WTC11 (cell line): ENCODE data around the gene NUP35. TPM values are rescaled to one million over a fixed set of nuclear protein-coding genes. Genes with fewer than 3 reads are reported as not detected.
"Not testable (repeated sequence)": the region's sequence is repeated elsewhere in the genome, so short reads cannot be mapped to it uniquely, and the experiment has no call there.

ENCODE experiments used
- ATAC-seq: fragments of 200-7000 bp; cut with Tn5 transposase; 2 replicates; pipeline ENCODE4 v1.10.0; 2021; ENCODE audit warnings: mild to moderate bottlenecking, moderate library complexity
- CTCF ChIA-PET: fragments of 300-600 bp; sonication (Branson Sonifier 250); formaldehyde crosslinking; loops from one replicate; lab custom pipeline; 2021; ENCODE audit warnings: antibody characterized with exemption; lab: Charles Lee
- POLR2A ChIA-PET: fragments of 350-600 bp; sonication (Branson Sonifier 250); formaldehyde crosslinking; loops from one replicate; lab custom pipeline; 2021; ENCODE audit warnings: antibody characterized with exemption; lab: Charles Lee
- DNase-seq: peaks from one replicate; pipeline ENCODE4 v3.0.0; 2021; ENCODE audit warnings: low spot score
- H3K27ac Mint-ChIP-seq: 2 replicates; pipeline ENCODE4 v1.8.0; 2021; ENCODE audit warnings: mixed read lengths
- H3K27me3 Mint-ChIP-seq: 2 replicates; pipeline ENCODE4 v1.8.0; 2021; ENCODE audit warnings: low read depth, mild to moderate bottlenecking, moderate library complexity, mixed read lengths
- H3K36me3 Mint-ChIP-seq: 2 replicates; pipeline ENCODE4 v1.8.0; 2021; ENCODE audit warnings: mixed read lengths
- H3K4me1 Mint-ChIP-seq: 2 replicates; pipeline ENCODE4 v1.8.0; 2022; ENCODE audit warnings: mixed read lengths
- H3K4me3 Mint-ChIP-seq: 2 replicates; pipeline ENCODE4 v1.8.0; 2021; ENCODE audit warnings: mild to moderate bottlenecking, moderate library complexity, mixed read lengths
- H3K9me3 Mint-ChIP-seq: 2 replicates; pipeline ENCODE4 v1.8.0; 2021; ENCODE audit warnings: mixed read lengths
- ATF1 ChIP-seq: sonication (generic); formaldehyde crosslinking; IDR thresholded peaks from 2 replicates; pipeline ENCODE4 v1.8.1; 2023; ENCODE audit warnings: mild to moderate bottlenecking, moderate library complexity, missing genetic modification reagents
- CREB1 ChIP-seq: sonication (generic); formaldehyde crosslinking; IDR thresholded peaks from 2 replicates; pipeline ENCODE4 v1.8.0; 2023; ENCODE audit warnings: mild to moderate bottlenecking, missing genetic modification reagents
- CREM ChIP-seq: sonication (generic); formaldehyde crosslinking; IDR thresholded peaks from 2 replicates; pipeline ENCODE4 v1.8.1; 2022; ENCODE audit warnings: mild to moderate bottlenecking, missing genetic modification reagents, moderate library complexity
- FOXJ3 ChIP-seq: sonication (generic); formaldehyde crosslinking; IDR thresholded peaks from 2 replicates; pipeline ENCODE4 v1.9.0; 2021; ENCODE audit warnings: missing genetic modification reagents, mild to moderate bottlenecking, borderline replicate concordance
- GRHL2 ChIP-seq: fragments of 250-450 bp; sonication (Bioruptor Pico); IDR thresholded peaks from 2 replicates; pipeline ENCODE4 v1.8.0; 2022; ENCODE audit warnings: mild to moderate bottlenecking, moderate library complexity; ENCODE audit not compliant: insufficient replicate concordance, severe bottlenecking
- HMGA2 ChIP-seq: fragments of 250-450 bp; sonication (Bioruptor Pico); IDR thresholded peaks from 2 replicates; pipeline ENCODE4 v1.4.0; 2021; ENCODE audit warnings: mild to moderate bottlenecking, moderate library complexity
- NFYB ChIP-seq: sonication (generic); formaldehyde crosslinking; conservative IDR thresholded peaks from 2 replicates; pipeline ENCODE4 v1.8.0; 2022; ENCODE audit warnings: low read depth, missing genetic modification reagents
- NR1H2 ChIP-seq: sonication (generic); formaldehyde crosslinking; IDR thresholded peaks from 2 replicates; pipeline ENCODE4 v1.9.0; 2021; ENCODE audit warnings: mild to moderate bottlenecking, moderate library complexity, missing genetic modification reagents
- PRRX2 ChIP-seq: fragments of 250-450 bp; sonication (Bioruptor Pico); IDR thresholded peaks from 2 replicates; pipeline ENCODE4 v1.8.0; 2021; ENCODE audit warnings: mild to moderate bottlenecking
- TEAD4 ChIP-seq: sonication (generic); formaldehyde crosslinking; IDR thresholded peaks from 2 replicates; pipeline ENCODE4 v1.8.0; 2022; ENCODE audit warnings: mild to moderate bottlenecking, missing genetic modification reagents
- ZBTB21 ChIP-seq: sonication (generic); formaldehyde crosslinking; IDR thresholded peaks from 2 replicates; pipeline ENCODE4 v1.8.1; 2023; ENCODE audit warnings: mild to moderate bottlenecking, missing genetic modification reagents, borderline replicate concordance
- ZNF138 ChIP-seq: sonication (generic); formaldehyde crosslinking; conservative IDR thresholded peaks from 2 replicates; pipeline ENCODE4 v1.8.1; 2022; ENCODE audit warnings: mild to moderate bottlenecking, moderate library complexity, missing genetic modification reagents
- ZNF232 ChIP-seq: sonication (generic); formaldehyde crosslinking; IDR thresholded peaks from 2 replicates; pipeline ENCODE4 v1.8.0; 2022; ENCODE audit warnings: mild to moderate bottlenecking, missing genetic modification reagents
- total RNA-seq: library from RNA; stranded (reverse); gene quantifications from 3 replicates; pipeline ENCODE4 v1.2.3, GENCODE V29; 2021
- TF ChIP-seq, protein P1 (sequence below): sonication (generic); formaldehyde crosslinking; conservative IDR thresholded peaks from 2 replicates; pipeline ENCODE4 v1.8.1; 2023; ENCODE audit warnings: mild to moderate bottlenecking, low read depth, missing genetic modification reagents, moderate library complexity
- TF ChIP-seq, protein P2 (sequence below): fragments of 250-450 bp; sonication (Bioruptor Pico); IDR thresholded peaks from 2 replicates; pipeline ENCODE4 v1.9.0; 2021; ENCODE audit warnings: moderate library complexity, mild to moderate bottlenecking, inconsistent platforms, borderline replicate concordance
- TF ChIP-seq, protein P3 (sequence below): sonication (generic); formaldehyde crosslinking; IDR thresholded peaks from 2 replicates; pipeline ENCODE4 v1.8.1; 2023; ENCODE audit warnings: mild to moderate bottlenecking, missing genetic modification reagents, moderate library complexity
- TF ChIP-seq, protein P4 (sequence below): fragments of 250-450 bp; sonication (Bioruptor Pico); IDR thresholded peaks from 2 replicates; pipeline ENCODE4 v2.1.2; 2022; ENCODE audit warnings: mild to moderate bottlenecking, moderate library complexity
- TF ChIP-seq, protein P5 (sequence below): sonication (generic); formaldehyde crosslinking; IDR thresholded peaks from 2 replicates; pipeline ENCODE4 v1.8.1; 2022; ENCODE audit warnings: missing genetic modification reagents, borderline replicate concordance
- TF ChIP-seq, protein P6 (sequence below): sonication (generic); formaldehyde crosslinking; IDR thresholded peaks from 2 replicates; pipeline ENCODE4 v1.8.1; 2023; ENCODE audit warnings: mild to moderate bottlenecking, moderate library complexity, missing genetic modification reagents

NUP35 gene
- total RNA-seq, 1 experiment from 2014 or later, result 39.5 TPM

DNA sequence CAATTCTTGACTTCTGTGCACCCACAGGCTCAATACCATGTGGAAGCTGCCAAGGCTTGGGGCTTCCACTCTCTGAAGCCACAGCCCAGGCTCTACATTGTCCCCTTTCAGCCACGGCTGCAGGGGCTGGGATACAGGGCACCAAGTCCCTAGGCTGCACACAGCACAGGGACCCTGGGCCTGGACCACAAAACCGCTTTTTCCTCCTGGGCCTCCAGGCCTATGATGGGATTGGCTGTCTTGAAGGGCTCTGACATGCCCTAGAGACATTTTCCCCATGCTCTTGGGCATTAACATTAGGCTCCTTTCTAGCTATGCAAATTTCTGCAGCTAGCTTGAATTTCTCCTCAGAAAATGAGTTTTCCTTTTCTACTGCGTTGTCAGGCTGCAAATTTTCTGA is 29.7 kb downstream of the NUP35 start:
- no peak for ATAC-seq
- CTCF ChIA-PET, result interaction anchor here (1.0 kb wide), 1 partner anchor 19 kb away, joined by 3 read pairs; no protein-coding TSS in a partner anchor
- Mint-ChIP-seq H3K27me3 (no peaks in the 10 kb centered on the region), H3K27ac (no peak overlapping the region)
- TF ChIP-seq CREB1 (CRISPR knock-in tag) (no peak), PRRX2 (CRISPR knock-in tag) (no peak), ZNF138 (no peak), CREM (CRISPR knock-in tag) (no peak), HMGA2 (CRISPR knock-in tag) (no peak)
- TF ChIP-seq, protein P1, sequence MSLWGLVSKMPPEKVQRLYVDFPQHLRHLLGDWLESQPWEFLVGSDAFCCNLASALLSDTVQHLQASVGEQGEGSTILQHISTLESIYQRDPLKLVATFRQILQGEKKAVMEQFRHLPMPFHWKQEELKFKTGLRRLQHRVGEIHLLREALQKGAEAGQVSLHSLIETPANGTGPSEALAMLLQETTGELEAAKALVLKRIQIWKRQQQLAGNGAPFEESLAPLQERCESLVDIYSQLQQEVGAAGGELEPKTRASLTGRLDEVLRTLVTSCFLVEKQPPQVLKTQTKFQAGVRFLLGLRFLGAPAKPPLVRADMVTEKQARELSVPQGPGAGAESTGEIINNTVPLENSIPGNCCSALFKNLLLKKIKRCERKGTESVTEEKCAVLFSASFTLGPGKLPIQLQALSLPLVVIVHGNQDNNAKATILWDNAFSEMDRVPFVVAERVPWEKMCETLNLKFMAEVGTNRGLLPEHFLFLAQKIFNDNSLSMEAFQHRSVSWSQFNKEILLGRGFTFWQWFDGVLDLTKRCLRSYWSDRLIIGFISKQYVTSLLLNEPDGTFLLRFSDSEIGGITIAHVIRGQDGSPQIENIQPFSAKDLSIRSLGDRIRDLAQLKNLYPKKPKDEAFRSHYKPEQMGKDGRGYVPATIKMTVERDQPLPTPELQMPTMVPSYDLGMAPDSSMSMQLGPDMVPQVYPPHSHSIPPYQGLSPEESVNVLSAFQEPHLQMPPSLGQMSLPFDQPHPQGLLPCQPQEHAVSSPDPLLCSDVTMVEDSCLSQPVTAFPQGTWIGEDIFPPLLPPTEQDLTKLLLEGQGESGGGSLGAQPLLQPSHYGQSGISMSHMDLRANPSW, result no peak
- TF ChIP-seq, protein P2, sequence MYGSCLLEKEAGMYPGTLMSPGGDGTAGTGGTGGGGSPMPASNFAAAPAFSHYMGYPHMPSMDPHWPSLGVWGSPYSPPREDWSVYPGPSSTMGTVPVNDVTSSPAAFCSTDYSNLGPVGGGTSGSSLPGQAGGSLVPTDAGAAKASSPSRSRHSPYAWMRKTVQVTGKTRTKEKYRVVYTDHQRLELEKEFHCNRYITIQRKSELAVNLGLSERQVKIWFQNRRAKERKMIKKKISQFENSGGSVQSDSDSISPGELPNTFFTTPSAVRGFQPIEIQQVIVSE (CRISPR knock-in tag), result no peak
- TF ChIP-seq, all 79 proteins: peak for 0
- no peak for DNase-seq
- POLR2A ChIA-PET, result no interaction called here
- Mint-ChIP-seq H3K4me1 (peaks cover 35% of the 10 kb centered on the region), H3K4me3 (no peak overlapping the region), H3K36me3 (peaks cover 60% of the 10 kb centered on the region), H3K9me3 (peaks cover 25% of the 10 kb centered on the region)

DNA sequence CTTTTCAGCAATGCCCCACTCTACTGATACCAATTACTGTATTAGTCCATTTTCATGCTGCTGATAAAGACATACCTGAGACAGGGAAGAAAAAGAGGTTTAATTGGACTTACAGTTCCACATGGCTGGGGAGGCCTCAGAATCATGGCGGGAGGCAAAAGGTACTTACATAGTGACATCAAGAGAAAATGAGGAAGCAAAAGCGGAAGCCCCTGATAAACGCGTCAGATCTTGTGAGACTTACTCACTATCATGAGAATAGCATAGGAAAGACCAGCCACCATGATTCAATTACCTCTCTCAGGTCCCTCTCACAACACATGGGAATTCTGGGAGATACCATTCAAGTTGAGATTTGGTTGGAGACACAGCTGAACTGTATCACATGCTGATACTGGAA is 30.5 kb downstream of the NUP35 start:
- H3K27ac Mint-ChIP-seq, POLR2A ChIA-PET, ATAC-seq, H3K27me3 Mint-ChIP-seq, DNase-seq, H3K4me3 Mint-ChIP-seq, CTCF ChIA-PET: not testable (repeated sequence)
- Mint-ChIP-seq H3K36me3 (peaks cover 65% of the 10 kb centered on the region), H3K9me3 (peaks cover 25% of the 10 kb centered on the region), H3K4me1 (peaks cover 39% of the 10 kb centered on the region)

DNA sequence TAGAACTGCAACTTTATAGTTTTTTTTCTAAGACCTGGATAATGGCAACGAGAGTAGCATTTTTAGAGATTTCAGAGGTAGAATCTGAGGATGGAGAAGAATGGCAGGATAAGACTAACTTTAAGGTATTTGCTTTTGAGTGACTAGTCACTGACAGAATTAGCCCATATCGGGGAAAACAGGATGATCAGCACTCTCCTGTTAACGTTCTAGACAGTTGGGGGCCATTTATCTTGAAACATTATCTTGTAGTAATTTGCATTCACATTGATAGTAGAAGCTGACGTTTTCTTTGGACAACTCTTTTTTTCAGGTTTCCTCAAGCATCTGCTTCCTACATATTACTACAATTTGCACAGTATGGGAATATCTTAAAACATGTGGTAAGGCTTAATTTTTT is 32.9 kb downstream of the NUP35 start:
- peaks cover 25% of the 10 kb centered on the region for H3K9me3 Mint-ChIP-seq
- H3K4me1 Mint-ChIP-seq, result peaks cover 42% of the 10 kb centered on the region
- DNase-seq (no peak), ATAC-seq (no peak)
- ChIA-PET POLR2A (no interaction called here), CTCF (no interaction called here)
- H3K27ac Mint-ChIP-seq, result no peak overlapping the region
- peaks cover 62% of the 10 kb centered on the region for H3K36me3 Mint-ChIP-seq
- TF ChIP-seq ATF1 (CRISPR knock-in tag) (no peak), TEAD4 (CRISPR knock-in tag) (no peak), NFYB (CRISPR knock-in tag) (no peak), GRHL2 (CRISPR knock-in tag) (no peak), ZNF232 (no peak)
- TF ChIP-seq, protein P3, sequence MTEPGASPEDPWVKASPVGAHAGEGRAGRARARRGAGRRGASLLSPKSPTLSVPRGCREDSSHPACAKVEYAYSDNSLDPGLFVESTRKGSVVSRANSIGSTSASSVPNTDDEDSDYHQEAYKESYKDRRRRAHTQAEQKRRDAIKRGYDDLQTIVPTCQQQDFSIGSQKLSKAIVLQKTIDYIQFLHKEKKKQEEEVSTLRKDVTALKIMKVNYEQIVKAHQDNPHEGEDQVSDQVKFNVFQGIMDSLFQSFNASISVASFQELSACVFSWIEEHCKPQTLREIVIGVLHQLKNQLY, result no peak
- TF ChIP-seq, protein P4, sequence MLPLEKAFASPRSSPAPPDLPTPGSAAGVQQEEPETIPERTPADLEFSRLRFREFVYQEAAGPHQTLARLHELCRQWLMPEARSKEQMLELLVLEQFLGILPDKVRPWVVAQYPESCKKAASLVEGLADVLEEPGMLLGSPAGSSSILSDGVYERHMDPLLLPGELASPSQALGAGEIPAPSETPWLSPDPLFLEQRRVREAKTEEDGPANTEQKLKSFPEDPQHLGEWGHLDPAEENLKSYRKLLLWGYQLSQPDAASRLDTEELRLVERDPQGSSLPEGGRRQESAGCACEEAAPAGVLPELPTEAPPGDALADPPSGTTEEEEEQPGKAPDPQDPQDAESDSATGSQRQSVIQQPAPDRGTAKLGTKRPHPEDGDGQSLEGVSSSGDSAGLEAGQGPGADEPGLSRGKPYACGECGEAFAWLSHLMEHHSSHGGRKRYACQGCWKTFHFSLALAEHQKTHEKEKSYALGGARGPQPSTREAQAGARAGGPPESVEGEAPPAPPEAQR, result no peak
- no peaks in the 10 kb centered on the region for H3K27me3 Mint-ChIP-seq
- H3K4me3 Mint-ChIP-seq, result no peak overlapping the region

DNA sequence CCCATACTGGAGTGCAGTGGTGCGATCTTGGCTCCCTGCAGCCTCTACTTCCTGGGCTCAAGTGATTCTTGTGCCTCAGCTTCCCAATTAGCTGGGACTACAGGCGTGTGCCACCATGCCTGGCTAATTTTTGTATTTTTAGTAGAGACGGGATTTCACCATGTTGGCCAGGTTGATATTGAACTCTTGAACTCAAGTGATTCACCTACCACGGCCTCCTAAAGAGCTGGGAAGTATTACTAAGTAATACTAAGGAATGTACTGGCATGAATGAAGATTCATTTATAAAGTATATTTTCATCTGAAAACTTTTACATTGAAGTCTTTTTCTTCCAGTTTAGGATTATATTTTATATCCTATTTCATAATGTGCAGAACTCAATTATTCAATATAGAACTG is 38.1 kb downstream of the NUP35 start:
- Mint-ChIP-seq H3K9me3 (peaks cover 13% of the 10 kb centered on the region), H3K4me3 (no peak overlapping the region), H3K4me1 (peaks cover 26% of the 10 kb centered on the region), H3K27ac (no peak overlapping the region), H3K36me3 (peaks cover 69% of the 10 kb centered on the region), H3K27me3 (no peaks in the 10 kb centered on the region)
- POLR2A ChIA-PET, result no interaction called here
- ATAC-seq (no peak), DNase-seq (no peak)
- CTCF ChIA-PET, result no interaction called here
- TF ChIP-seq, protein P5, sequence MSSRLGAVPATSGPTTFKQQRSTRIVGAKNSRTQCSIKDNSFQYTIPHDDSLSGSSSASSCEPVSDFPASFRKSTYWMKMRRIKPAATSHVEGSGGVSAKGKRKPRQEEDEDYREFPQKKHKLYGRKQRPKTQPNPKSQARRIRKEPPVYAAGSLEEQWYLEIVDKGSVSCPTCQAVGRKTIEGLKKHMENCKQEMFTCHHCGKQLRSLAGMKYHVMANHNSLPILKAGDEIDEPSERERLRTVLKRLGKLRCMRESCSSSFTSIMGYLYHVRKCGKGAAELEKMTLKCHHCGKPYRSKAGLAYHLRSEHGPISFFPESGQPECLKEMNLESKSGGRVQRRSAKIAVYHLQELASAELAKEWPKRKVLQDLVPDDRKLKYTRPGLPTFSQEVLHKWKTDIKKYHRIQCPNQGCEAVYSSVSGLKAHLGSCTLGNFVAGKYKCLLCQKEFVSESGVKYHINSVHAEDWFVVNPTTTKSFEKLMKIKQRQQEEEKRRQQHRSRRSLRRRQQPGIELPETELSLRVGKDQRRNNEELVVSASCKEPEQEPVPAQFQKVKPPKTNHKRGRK (CRISPR knock-in tag), result no peak
- TF ChIP-seq, protein P6, sequence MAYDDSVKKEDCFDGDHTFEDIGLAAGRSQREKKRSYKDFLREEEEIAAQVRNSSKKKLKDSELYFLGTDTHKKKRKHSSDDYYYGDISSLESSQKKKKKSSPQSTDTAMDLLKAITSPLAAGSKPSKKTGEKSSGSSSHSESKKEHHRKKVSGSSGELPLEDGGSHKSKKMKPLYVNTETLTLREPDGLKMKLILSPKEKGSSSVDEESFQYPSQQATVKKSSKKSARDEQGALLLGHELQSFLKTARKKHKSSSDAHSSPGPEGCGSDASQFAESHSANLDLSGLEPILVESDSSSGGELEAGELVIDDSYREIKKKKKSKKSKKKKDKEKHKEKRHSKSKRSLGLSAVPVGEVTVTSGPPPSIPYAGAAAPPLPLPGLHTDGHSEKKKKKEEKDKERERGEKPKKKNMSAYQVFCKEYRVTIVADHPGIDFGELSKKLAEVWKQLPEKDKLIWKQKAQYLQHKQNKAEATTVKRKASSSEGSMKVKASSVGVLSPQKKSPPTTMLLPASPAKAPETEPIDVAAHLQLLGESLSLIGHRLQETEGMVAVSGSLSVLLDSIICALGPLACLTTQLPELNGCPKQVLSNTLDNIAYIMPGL (CRISPR knock-in tag), result no peak
- no peak for TF ChIP-seq ZBTB21
- no peak for TF ChIP-seq FOXJ3 (CRISPR knock-in tag)
- TF ChIP-seq NR1H2 (CRISPR knock-in tag), result no peak
